WTC11 (cell line): Measurements from ENCODE around the gene EDAR. TPM values are rescaled to one million over a fixed set of nuclear protein-coding genes. Genes with fewer than 3 reads are reported as not detected.

ENCODE experiments used
- ATAC-seq: fragments of 200-7000 bp; cut with Tn5 transposase; 2 replicates; pipeline ENCODE4 v1.10.0; 2021; ENCODE audit warnings: mild to moderate bottlenecking, moderate library complexity
- CTCF ChIA-PET: fragments of 300-600 bp; sonication (Branson Sonifier 250); formaldehyde crosslinking; loops from one replicate; lab custom pipeline; 2021; ENCODE audit warnings: antibody characterized with exemption; lab: Charles Lee
- POLR2A ChIA-PET: fragments of 350-600 bp; sonication (Branson Sonifier 250); formaldehyde crosslinking; loops from one replicate; lab custom pipeline; 2021; ENCODE audit warnings: antibody characterized with exemption; lab: Charles Lee
- DNase-seq: peaks from one replicate; pipeline ENCODE4 v3.0.0; 2021; ENCODE audit warnings: low spot score
- H3K27ac Mint-ChIP-seq: 2 replicates; pipeline ENCODE4 v1.8.0; 2021; ENCODE audit warnings: mixed read lengths
- H3K27me3 Mint-ChIP-seq: 2 replicates; pipeline ENCODE4 v1.8.0; 2021; ENCODE audit warnings: low read depth, mild to moderate bottlenecking, moderate library complexity, mixed read lengths
- H3K36me3 Mint-ChIP-seq: 2 replicates; pipeline ENCODE4 v1.8.0; 2021; ENCODE audit warnings: mixed read lengths
- H3K4me1 Mint-ChIP-seq: 2 replicates; pipeline ENCODE4 v1.8.0; 2022; ENCODE audit warnings: mixed read lengths
- H3K4me3 Mint-ChIP-seq: 2 replicates; pipeline ENCODE4 v1.8.0; 2021; ENCODE audit warnings: mild to moderate bottlenecking, moderate library complexity, mixed read lengths
- H3K9me3 Mint-ChIP-seq: 2 replicates; pipeline ENCODE4 v1.8.0; 2021; ENCODE audit warnings: mixed read lengths
- CBFB ChIP-seq: sonication (generic); formaldehyde crosslinking; IDR thresholded peaks from 2 replicates; pipeline ENCODE4 v1.8.1; 2022; ENCODE audit warnings: mild to moderate bottlenecking, low read depth, missing genetic modification reagents
- CREM ChIP-seq: sonication (generic); formaldehyde crosslinking; IDR thresholded peaks from 2 replicates; pipeline ENCODE4 v1.8.1; 2022; ENCODE audit warnings: mild to moderate bottlenecking, missing genetic modification reagents, moderate library complexity
- CTCF ChIP-seq: fragments of 200-600 bp; IDR thresholded peaks from 2 replicates; pipeline ENCODE4 v1.8.0; 2022; ENCODE audit warnings: antibody characterized with exemption
- FOXJ3 ChIP-seq: sonication (generic); formaldehyde crosslinking; IDR thresholded peaks from 2 replicates; pipeline ENCODE4 v1.9.0; 2021; ENCODE audit warnings: missing genetic modification reagents, mild to moderate bottlenecking, borderline replicate concordance
- HMGA2 ChIP-seq: fragments of 250-450 bp; sonication (Bioruptor Pico); IDR thresholded peaks from 2 replicates; pipeline ENCODE4 v1.4.0; 2021; ENCODE audit warnings: mild to moderate bottlenecking, moderate library complexity
- NFE2L1 ChIP-seq: sonication (generic); formaldehyde crosslinking; IDR thresholded peaks from 2 replicates; pipeline ENCODE4 v1.8.1; 2023; ENCODE audit warnings: missing genetic modification reagents
- TEAD4 ChIP-seq: sonication (generic); formaldehyde crosslinking; IDR thresholded peaks from 2 replicates; pipeline ENCODE4 v1.8.0; 2022; ENCODE audit warnings: mild to moderate bottlenecking, missing genetic modification reagents
- ZMAT4 ChIP-seq: fragments of 250-450 bp; sonication (Bioruptor Pico); IDR thresholded peaks from 2 replicates; pipeline ENCODE4 v1.9.0; 2021; ENCODE audit warnings: mild to moderate bottlenecking
- ZNF138 ChIP-seq: sonication (generic); formaldehyde crosslinking; conservative IDR thresholded peaks from 2 replicates; pipeline ENCODE4 v1.8.1; 2022; ENCODE audit warnings: mild to moderate bottlenecking, moderate library complexity, missing genetic modification reagents
- ZNF396 ChIP-seq: fragments of 250-450 bp; sonication (Bioruptor Pico); IDR thresholded peaks from 2 replicates; pipeline ENCODE4 v1.8.0; 2021; ENCODE audit warnings: mild to moderate bottlenecking, moderate library complexity, borderline replicate concordance
- ZNF416 ChIP-seq: fragments of 250-450 bp; sonication (Bioruptor Pico); IDR thresholded peaks from 2 replicates; pipeline ENCODE4 v1.9.0; 2021; ENCODE audit warnings: mild to moderate bottlenecking, inconsistent platforms
- total RNA-seq: library from RNA; stranded (reverse); gene quantifications from 3 replicates; pipeline ENCODE4 v1.2.3, GENCODE V29; 2021
- TF ChIP-seq, protein P1 (sequence below): sonication (generic); formaldehyde crosslinking; IDR thresholded peaks from 2 replicates; pipeline ENCODE4 v1.8.1; 2023; ENCODE audit warnings: mild to moderate bottlenecking, missing genetic modification reagents, moderate library complexity
- TF ChIP-seq, protein P2 (sequence below): sonication (generic); formaldehyde crosslinking; IDR thresholded peaks from 2 replicates; pipeline ENCODE4 v1.8.1; 2023; ENCODE audit warnings: mild to moderate bottlenecking, missing genetic modification reagents, moderate library complexity
- TF ChIP-seq, protein P3 (sequence below): sonication (generic); formaldehyde crosslinking; conservative IDR thresholded peaks from 2 replicates; pipeline ENCODE4 v1.8.1; 2023; ENCODE audit warnings: mild to moderate bottlenecking, low read depth, missing genetic modification reagents, moderate library complexity
- TF ChIP-seq, protein P4 (sequence below): sonication (generic); formaldehyde crosslinking; IDR thresholded peaks from 2 replicates; pipeline ENCODE4 v1.8.0; 2023; ENCODE audit warnings: missing genetic modification reagents
- TF ChIP-seq, protein P5 (sequence below): sonication (generic); formaldehyde crosslinking; IDR thresholded peaks from 2 replicates; pipeline ENCODE4 v1.8.1; 2022; ENCODE audit warnings: mild to moderate bottlenecking, moderate library complexity, missing genetic modification reagents

Gene EDAR
- total RNA-seq, 1 experiment from 2014 or later: not detected

GRCh38 chr2:108858894-108859293, 130.1 kb downstream of the EDAR start (continued):
- no peak for TF ChIP-seq CTCF
- TF ChIP-seq, all 79 proteins: peak for 0

DNA sequence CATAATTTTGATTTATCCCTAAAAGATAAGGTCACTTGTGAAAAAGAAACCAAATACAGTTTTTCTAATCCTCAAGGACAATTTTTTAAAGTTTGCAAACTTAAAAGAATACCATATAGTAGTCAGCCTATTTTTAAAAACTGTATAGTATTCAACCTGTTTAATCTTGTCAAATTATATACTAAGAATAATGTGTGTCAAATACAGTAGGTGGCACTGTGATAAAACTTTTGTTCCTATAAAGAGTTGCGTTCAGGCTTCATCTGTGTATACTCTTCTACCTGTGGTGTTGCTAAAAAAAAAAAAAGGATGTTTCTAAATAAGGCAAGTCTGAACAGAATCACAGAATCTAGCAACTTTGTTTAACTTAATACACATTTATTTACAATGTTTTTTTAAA, 133.8 kb downstream of the EDAR start:
- POLR2A ChIA-PET: no interaction called here
- H3K4me1 Mint-ChIP-seq: no peaks in the 10 kb centered on the region

More for the DNA sequence above, 133.8 kb downstream of the EDAR start:
- DNase-seq (no peak), ATAC-seq (no peak)
- Mint-ChIP-seq H3K4me3 (no peak overlapping the region), H3K36me3 (peaks cover 40% of the 10 kb centered on the region), H3K27ac (no peak overlapping the region), H3K27me3 (no peaks in the 10 kb centered on the region), H3K9me3 (no peaks in the 10 kb centered on the region)
- CTCF ChIA-PET: interaction anchor here (1.6 kb wide), 1 partner anchor 147 kb away, joined by 5 read pairs; no protein-coding TSS in a partner anchor
- no peak for TF ChIP-seq TEAD4
- TF ChIP-seq CREM (CRISPR knock-in tag): no peak
- no peak for TF ChIP-seq ZMAT4 (CRISPR knock-in tag)
- TF ChIP-seq NFE2L1: no peak
- TF ChIP-seq ZNF396 (CRISPR knock-in tag): no peak
- TF ChIP-seq, protein P1, sequence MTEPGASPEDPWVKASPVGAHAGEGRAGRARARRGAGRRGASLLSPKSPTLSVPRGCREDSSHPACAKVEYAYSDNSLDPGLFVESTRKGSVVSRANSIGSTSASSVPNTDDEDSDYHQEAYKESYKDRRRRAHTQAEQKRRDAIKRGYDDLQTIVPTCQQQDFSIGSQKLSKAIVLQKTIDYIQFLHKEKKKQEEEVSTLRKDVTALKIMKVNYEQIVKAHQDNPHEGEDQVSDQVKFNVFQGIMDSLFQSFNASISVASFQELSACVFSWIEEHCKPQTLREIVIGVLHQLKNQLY (CRISPR knock-in tag): no peak
- no peak; the same call in 1 of the 2 replicates for TF ChIP-seq CTCF
- TF ChIP-seq, protein P2, sequence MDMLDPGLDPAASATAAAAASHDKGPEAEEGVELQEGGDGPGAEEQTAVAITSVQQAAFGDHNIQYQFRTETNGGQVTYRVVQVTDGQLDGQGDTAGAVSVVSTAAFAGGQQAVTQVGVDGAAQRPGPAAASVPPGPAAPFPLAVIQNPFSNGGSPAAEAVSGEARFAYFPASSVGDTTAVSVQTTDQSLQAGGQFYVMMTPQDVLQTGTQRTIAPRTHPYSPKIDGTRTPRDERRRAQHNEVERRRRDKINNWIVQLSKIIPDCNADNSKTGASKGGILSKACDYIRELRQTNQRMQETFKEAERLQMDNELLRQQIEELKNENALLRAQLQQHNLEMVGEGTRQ (CRISPR knock-in tag): no peak
- no peak for TF ChIP-seq HMGA2 (CRISPR knock-in tag)
- TF ChIP-seq ZNF138 (CRISPR knock-in tag): no peak
- no peak for TF ChIP-seq ZNF416 (CRISPR knock-in tag)
- TF ChIP-seq CBFB (CRISPR knock-in tag): no peak
- TF ChIP-seq, protein P3, sequence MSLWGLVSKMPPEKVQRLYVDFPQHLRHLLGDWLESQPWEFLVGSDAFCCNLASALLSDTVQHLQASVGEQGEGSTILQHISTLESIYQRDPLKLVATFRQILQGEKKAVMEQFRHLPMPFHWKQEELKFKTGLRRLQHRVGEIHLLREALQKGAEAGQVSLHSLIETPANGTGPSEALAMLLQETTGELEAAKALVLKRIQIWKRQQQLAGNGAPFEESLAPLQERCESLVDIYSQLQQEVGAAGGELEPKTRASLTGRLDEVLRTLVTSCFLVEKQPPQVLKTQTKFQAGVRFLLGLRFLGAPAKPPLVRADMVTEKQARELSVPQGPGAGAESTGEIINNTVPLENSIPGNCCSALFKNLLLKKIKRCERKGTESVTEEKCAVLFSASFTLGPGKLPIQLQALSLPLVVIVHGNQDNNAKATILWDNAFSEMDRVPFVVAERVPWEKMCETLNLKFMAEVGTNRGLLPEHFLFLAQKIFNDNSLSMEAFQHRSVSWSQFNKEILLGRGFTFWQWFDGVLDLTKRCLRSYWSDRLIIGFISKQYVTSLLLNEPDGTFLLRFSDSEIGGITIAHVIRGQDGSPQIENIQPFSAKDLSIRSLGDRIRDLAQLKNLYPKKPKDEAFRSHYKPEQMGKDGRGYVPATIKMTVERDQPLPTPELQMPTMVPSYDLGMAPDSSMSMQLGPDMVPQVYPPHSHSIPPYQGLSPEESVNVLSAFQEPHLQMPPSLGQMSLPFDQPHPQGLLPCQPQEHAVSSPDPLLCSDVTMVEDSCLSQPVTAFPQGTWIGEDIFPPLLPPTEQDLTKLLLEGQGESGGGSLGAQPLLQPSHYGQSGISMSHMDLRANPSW (CRISPR knock-in tag): no peak
- TF ChIP-seq, protein P4, sequence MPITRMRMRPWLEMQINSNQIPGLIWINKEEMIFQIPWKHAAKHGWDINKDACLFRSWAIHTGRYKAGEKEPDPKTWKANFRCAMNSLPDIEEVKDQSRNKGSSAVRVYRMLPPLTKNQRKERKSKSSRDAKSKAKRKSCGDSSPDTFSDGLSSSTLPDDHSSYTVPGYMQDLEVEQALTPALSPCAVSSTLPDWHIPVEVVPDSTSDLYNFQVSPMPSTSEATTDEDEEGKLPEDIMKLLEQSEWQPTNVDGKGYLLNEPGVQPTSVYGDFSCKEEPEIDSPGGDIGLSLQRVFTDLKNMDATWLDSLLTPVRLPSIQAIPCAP (CRISPR knock-in tag): no peak
- TF ChIP-seq, protein P5, sequence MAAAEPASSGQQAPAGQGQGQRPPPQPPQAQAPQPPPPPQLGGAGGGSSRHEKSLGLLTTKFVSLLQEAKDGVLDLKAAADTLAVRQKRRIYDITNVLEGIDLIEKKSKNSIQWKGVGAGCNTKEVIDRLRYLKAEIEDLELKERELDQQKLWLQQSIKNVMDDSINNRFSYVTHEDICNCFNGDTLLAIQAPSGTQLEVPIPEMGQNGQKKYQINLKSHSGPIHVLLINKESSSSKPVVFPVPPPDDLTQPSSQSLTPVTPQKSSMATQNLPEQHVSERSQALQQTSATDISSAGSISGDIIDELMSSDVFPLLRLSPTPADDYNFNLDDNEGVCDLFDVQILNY (CRISPR knock-in tag): no peak
- no peak for TF ChIP-seq FOXJ3 (CRISPR knock-in tag)
